GM06990 (cell line): ENCODE data around the gene PRKCZ.

Experiments used
- DNase-seq: peaks from one replicate; pipeline ENCODE4 v3.0.0-alpha.2; 2011; ENCODE audit not compliant: insufficient read length; ENCODE audit errors: extremely low read depth
- H3K27me3 ChIP-seq: replicated peaks from 2 replicates; pipeline ENCODE4 v1.6.0; 2011; ENCODE audit warnings: low read length; ENCODE audit not compliant: control insufficient read depth, insufficient read depth
- H3K36me3 ChIP-seq: 2 replicates; pipeline ENCODE4 v1.5.1; 2011; ENCODE audit warnings: low read length; ENCODE audit not compliant: control insufficient read depth, insufficient read depth
- H3K4me3 ChIP-seq: replicated peaks from 2 replicates; pipeline ENCODE4 v1.5.1; 2011; ENCODE audit warnings: low read depth, mild to moderate bottlenecking, control low read depth, low read length
- CTCF ChIP-seq: IDR thresholded peaks from 2 replicates; pipeline ENCODE4 v1.5.1; 2011; ENCODE audit warnings: low read length, control low read depth, mild to moderate bottlenecking, inconsistent platforms; ENCODE audit not compliant: insufficient read depth, poor library complexity, severe bottlenecking

PRKCZ gene

GRCh38 chr1:2133879-2134215 is 83.6 kb downstream of the PRKCZ start:
- no peak for TF ChIP-seq CTCF

DNA sequence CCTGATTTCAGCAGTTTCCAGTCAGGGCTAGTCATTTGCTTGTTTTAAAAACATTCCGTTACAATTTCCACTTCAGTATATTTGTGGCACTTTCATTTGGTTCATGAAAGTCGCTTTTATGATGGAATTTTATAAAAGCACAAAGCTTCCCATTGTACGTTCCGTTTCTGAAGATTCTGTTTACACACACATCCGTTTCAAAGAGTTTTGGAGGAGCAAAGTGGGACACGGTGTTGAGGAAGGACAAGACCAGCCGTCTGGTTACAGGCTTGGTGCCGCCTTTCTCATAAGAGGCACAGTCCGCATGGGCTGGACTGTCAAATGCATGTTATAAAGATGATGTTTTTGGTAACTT is 84.0 kb downstream of the PRKCZ start:
- Histone ChIP-seq H3K36me3 (no peaks in the 10 kb centered on the region), H3K4me3 (no peak overlapping the region), H3K27me3 (no peaks in the 10 kb centered on the region; the same call in 1 of the 2 replicates)
- no peak for DNase-seq
- no peak for TF ChIP-seq CTCF

More at GRCh38 chr1:2133879-2134215, 83.6 kb downstream of the PRKCZ start:
- Histone ChIP-seq H3K4me3 (peak overlapping the region; percentile 33), H3K27me3 (no peaks in the 10 kb centered on the region; the same call in 1 of the 2 replicates), H3K36me3 (no peaks in the 10 kb centered on the region)
- DNase-seq: no peak

DNA sequence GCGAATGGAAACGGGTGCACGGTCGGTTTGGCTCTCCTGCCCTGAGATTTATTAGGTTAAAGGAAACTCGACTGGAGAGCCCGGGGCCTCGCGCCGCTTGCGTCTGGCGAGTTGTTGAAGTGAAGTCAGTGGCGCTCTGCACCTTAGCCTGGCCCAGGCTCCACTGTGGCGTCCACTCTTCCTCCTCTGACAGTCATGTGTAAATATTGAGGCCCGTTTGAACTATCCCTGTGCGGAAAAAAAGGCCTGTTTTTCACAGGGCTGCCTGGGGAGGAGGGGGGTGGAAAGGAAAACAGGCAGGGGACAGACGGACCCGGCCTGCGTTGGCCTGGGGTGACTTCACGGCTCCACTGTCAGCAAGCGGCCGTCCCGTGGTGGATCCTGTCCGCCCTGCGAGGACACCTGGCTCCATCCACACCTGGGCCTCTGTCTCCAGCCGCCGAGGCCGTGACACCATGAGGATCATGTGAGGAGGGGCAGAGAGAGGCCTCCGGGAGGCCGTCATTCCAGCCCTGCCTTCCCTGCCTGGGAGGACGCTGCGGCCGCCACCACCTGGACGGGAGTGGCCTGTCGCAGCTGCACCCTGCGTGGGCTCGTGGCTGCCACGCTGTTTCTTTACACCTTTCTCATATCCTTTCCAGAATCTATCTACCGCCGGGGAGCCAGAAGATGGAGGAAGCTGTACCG is 84.6 kb downstream of the PRKCZ start:
- H3K27me3 ChIP-seq: no peaks in the 10 kb centered on the region; the same call in 1 of the 2 replicates
- no peak for DNase-seq
- H3K4me3 ChIP-seq: no peak overlapping the region
- no peaks in the 10 kb centered on the region for H3K36me3 ChIP-seq
- no peak for TF ChIP-seq CTCF

- no peak for TF ChIP-seq CTCF
- DNase-seq: no peak
- no peaks in the 10 kb centered on the region for H3K36me3 ChIP-seq
- no peak overlapping the region for H3K4me3 ChIP-seq
- no peaks in the 10 kb centered on the region; the same call in 1 of the 2 replicates for H3K27me3 ChIP-seq
Observed at GRCh38 chr1:2135441-2135841, 85.2 kb downstream of the PRKCZ start.

- Histone ChIP-seq H3K4me3 (no peak overlapping the region), H3K27me3 (no peaks in the 10 kb centered on the region; the same call in 1 of the 2 replicates), H3K36me3 (no peaks in the 10 kb centered on the region)
- DNase-seq: no peak
- TF ChIP-seq CTCF: no peak
Observed at GRCh38 chr1:2135941-2136340, 85.7 kb downstream of the PRKCZ start.
